HG03439 (cell line): ENCODE measurements around the gene ZFP14.
A peak's percentile ranks its signal among the peaks of the same experiment; 100 is the strongest.

Experiments used
- ATAC-seq: cut with Tn5 transposase; IDR thresholded peaks from one replicate; pipeline ENCODE4 v1.9.1; 2021; ENCODE audit warnings: mild to moderate bottlenecking, moderate library complexity; ENCODE audit not compliant: unreplicated experiment

ZFP14 gene

DNA sequence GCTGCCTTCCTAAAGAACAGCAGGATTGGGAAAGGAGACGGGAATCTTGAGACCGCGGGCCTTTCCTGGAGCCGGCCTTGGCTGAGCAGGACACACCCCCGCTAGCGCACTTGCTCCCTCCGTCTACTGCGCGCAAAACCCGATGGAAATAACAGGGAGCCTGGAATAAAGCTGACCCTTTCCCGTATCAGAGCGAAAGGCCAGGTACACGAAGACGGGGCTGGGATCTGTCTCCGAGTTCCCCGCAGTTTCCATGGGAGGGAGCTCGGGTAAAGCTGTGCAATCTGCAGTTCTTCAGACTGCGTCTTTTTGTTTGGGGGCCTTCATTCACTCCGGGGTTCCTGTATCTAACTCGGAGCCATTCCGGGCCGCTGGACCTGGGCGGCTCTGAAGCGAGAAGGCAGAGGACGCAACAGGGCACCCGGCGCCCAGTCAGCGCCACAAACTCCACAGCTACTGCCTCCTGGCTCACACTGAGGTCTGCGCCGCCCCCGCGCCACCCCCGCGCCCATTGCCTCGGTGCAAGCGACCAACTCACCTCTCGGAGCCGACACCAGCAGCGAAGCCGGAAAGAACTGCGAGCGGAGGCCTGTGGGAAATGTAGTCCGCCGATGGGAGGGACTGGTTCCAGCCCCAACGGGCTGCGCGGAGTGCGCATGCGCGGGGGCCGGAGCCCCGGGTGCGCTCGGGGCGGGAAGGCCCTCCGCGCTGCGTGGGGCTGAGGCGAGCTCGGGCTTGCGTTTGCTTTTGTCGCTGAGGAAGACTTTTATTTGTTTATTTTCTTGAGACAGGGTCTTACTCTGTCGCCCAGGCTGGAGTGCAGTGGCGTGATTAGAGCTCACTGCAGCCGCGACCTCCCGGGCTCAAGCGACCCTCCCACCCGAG is at the start of gene ZFP14:
Gene ZFP14, minus strand, starts transcription at position 577 of the 885 bp plus-strand sequence. CDS start 11,309 bp downstream, outside the sequence.
- peak; percentile 95 for ATAC-seq

DNA sequence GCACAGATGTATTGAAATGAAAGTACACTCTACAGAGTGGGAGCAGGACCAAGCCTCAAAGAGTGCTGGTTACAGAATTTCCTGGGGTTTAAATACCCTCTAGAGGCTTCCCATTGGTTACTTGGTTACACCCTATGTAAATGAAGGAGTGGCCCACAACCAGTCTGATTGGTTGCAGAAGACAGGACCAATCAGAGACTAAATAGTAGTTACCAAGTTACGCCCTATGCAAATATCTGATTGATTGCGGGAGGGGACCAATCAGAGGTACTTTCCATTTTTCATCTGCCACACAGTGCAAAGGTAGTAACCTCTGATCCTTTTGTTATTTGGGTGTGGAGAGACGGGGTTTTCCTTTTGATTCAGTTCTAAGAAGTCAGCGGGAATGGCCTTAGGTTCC is 44.9 kb upstream of the ZFP14 start:
- no peak for ATAC-seq

DNA sequence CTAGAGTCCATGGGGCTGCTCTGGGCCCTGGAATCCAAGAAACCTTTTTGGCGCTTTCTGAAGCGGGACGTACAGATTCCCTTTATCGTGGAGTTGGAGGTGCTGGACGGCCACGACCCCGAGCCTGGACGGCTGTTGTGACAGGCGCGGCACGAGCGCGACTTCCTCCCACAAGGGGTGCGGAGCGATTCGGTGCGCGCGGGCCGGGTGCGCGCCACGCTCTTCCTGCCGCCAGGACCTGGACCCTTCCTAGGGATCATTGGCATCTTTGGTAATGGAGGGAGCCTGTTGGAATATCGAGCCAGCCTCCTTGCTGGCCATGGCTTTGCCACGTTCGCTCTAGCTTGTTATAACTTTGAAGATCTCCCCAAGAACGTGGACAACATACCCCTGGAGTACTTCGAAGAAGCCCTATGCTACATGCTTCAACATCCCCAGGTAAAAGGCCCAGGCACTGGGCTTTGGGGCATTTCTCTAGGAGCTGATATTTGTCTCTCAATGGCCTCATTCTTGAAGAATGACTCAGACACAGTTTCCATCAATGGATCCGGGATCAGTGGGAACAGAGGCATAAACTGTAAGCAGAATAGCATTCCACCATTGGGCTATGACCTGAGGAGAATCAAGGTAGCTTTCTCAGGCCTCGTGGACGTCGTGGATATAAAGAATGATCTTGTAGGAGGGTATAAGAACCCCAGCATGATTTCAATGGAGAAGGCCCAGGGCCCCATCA is 42.9 kb upstream of the ZFP14 start:
- no peak for ATAC-seq

DNA sequence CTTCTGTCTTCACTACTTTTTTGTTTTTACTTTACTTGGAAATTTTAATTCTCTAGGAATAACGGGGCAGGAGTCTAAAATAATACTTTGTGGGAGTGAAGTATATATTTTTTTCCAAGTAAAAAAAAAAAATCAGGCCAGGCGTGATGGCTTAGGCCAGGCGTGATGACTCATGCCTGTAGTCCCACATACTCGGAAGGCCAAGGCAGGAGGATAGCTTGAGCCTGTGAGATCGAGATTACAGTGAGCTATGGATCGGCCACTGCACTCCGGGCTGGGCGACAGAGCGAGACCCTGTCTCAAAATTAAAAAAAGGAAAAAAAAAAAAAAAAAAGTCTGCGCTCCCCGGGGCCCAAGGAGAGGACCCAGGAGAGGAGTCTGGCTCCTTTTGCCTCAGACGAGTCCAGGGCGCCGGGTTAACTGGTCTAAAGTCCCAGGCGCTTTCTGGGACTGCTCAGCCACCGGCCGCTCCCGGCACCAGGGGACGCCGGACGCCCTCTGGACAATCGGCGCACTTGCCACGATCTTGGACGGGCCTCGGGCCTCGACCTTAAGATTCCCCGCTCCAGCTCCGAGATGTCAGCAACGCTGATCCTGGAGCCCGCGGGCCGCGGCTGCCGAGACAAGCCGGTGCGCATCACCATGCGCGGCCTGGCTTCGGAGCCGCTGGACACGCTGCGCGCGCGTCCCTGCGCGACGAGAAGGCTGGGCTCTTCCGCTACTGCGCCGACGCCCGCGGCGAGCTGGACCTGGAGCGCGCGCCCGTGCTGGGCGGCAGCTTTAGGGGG is 42.2 kb upstream of the ZFP14 start:
- no peak for ATAC-seq

DNA sequence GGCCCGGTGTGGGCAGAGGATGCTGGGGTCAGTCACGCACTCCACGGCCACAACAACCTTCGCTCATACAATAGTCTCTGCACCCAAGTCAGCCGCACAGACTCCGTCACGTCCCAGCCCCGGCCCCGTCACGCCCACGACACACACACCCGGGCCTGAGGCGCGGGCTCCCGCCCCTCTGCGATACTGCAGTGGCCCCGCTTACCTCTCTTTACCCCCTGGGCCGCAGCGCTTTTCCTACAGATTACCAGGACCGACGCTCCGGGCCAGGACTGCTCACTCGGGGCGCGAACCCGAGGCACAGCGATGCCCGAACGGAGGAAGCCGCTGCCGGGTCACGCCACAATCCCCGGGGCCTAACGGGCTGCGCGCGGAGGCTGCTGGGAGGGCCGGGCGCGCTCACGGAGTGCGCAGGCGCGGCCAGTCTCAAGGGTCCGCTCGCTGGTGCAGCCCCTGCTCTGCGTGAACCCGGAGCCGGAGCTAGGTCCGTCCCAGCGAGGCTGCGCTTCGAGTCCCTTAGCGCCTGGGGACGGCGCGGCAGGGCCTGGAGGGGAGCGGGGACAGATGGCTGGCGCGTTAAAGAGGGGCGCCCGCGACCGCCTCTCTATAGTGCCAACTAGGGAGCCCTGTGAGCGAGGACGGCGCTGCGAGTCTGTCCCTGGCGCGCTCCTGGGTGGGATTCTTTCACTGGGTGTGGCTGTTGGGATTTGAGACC is 39.4 kb upstream of the ZFP14 start, which contains the start of gene ZFP82:
Gene ZFP82, minus strand, starts transcription at position 358 of the 715 bp plus-strand sequence. CDS start 8,855 bp downstream, outside the sequence.
- ATAC-seq, result peak; percentile 91

DNA sequence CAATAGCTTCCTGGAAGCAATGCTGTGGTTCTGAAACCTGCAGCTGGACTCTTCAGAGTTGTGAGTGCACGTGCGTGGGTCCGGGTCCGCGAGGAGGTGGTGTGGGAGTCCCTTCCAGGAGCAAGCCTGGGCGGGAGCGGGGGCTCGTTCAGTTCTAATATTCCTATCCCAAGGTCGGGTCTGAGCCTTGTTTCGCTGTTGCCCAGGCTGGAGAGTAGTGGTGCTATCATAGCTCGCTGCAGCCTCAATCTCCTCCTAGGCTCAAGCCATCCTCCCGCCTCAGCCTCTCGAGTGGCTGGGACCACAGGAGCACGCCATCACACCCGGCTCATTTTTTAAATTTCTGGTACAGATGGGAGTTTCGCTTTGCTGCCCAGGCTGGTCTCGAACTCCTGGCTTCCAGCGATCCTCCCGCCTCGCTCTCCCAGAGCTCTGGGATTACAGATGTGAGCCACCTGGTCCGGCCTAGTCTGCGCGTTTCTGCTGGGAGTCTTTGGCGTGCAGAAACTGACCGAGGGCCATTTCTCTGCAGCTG is 38.8 kb upstream of the ZFP14 start:
- ATAC-seq, result no peak

DNA sequence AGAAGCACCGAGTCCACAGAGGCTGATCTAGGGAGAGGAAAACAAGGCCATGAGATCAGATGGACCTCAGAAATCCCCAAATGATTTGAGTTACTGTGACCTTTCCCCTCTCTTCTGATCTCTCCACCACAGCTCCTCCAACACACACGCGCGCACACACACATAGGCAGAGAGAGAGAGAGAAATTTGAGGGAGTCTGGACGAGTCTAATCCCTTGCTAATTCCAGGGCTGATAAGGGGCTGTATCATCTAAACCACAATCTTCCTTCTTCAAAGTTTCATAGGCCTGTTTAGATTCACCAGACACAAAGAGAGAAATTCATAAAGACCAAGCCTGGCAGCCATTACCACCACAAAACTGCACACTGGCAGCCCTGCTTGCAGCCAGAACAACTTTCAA is 30.8 kb upstream of the ZFP14 start:
- no peak for ATAC-seq

DNA sequence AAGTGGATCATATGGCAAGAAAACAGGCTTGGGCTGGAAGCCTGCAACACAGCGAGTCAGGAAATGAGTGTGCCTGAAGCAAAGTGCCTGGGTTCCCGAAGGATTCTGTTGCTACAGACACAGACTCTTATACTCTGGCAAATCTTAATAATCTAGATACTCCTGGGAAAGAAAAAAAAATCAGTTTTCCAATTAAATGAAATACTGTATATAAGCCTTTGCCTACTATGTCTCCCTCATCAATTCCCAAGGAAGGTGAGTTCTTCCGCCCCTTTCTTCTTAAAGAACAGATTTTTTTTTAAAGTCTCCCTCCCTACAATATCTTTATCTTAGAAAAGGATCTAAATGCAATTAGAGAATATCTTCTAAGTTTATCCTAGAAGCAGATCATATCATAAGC is 29.1 kb upstream of the ZFP14 start:
- ATAC-seq, result no peak

DNA sequence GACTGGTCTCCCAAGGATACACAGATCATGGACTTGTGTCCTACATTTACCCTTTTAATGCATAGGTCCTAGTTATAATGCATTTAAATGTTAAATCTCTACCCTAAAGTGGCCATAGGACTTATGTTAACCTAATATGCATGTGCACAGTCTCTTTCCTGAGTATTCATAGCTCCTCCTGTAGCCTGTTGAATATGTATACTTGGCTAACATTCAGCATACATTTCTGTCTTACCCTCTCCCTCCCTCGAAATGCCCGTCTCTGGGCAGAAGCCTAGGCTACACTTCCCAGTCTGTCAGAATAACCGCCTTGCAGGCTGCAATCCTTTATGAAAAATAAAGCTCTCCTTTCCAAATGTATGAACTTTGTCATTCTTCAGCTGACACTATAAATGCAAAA is 25.5 kb upstream of the ZFP14 start:
- ATAC-seq, result no peak

DNA sequence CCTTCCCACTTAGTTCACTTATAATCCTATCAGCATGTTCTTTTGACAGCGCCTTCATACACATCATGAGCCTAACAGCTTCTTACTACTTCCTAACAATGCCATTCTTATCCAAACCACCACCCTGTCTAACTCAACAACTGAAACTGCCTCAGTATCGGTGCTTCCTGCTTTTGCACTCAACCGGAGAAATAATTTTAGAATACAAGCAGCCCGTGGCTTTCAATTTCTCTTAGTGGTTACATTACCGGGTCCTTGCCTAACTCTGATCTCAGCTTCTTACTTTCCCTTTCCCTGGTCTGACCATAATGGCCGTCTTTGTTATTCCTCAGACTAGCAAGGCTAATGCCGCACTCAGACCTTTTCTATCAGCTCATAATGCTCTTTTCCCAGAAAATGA is 22.5 kb upstream of the ZFP14 start:
- no peak for ATAC-seq

DNA sequence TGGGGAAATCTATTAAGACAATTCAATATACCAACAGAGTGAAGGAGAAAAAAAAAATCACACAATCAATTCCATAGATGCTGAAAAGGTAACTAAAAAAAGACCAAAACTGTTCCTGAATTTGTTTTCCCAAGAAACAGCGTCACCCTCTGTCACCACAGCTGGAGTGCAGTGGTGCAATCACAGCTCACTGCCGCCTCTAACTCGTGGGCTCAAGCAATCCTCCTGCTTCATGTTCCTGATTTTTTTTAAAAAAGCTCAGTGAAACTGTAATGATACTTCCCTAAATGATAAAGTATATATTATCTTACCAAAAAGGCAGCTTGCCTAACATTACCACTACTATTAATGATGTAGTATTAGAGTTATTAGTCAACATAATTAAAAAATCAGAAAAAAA is 19.6 kb upstream of the ZFP14 start:
- ATAC-seq, result no peak

DNA sequence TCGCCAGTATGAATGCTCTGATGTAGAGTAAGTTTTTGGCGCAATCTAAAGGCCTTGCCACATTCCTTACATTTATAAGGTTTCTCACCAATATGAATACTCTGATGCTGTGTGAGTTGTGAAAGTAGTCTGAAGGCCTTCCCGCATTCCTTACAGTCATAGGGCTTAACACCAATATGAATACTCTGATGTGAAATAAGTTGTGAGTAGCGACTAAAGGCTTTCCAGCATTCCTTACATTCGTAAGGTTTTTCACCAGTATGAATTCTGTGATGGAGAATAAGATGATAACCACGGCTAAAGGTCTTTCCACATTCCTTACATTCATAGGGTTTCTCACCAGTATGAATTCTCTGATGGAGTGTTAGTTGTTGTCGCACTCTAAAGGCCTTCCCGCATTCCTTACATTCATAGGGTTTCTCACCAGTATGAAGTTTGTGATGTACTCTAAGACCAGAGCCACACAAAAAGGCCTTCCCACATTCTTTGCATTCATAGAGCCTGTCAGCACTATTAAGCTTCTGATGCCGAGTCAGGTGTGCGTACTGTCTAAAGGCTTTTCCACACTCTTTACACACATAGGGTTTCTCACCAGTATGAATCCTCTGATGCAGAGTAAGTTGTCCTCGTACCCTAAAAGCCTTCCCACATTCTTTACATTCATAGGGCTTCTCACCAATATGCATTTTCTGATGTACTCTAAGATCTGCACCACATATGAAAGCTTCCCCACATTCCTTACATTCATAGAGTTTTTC is 14.1 kb upstream of the ZFP14 start:
- no peak for ATAC-seq

DNA sequence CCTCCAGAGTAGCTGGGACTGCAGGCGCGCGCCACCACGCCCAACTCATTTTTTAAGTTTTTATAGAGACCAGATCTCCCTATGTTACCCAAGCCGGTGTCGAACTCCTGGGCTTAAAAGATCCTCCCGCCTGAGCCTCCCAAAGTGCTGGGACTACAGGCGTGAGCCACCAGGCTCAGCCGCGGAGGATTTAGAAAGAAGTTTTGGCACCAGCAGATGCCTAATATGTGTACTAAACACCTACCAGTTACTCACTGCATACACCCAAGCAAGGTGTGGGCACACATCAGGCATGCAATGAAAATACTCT is 464 bp upstream of the ZFP14 start:
- no peak for ATAC-seq

DNA sequence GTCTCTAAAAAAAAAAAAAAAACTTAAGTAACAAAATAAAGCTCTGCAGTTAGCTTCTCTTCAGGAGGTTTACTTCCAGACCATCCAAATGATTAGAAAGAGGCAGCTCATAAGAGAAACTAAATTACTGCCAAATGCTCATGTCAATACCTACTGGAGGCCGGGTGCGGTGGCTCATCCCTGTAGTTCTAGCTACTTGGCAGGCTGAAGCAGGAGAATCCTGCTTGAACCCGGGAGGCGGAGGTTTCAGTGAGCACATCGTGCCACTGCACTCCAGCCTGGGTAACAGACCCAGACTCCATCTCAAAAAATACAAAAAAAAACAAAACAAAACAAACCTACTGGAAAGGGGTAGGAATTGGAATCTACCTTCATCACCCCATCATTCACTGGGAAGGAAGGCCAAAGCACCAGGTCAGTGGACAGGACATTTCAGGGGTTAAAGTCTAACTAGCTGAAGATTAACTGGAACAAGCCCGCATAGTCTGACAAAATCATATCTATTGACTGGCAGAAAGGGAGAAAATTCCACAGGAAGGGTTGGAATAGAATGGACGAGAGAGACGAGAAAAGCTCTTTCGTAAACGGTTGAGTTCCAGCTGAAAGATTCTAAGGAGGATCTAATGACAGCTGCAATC is 1.3 kb downstream of the ZFP14 start:
- no peak for ATAC-seq

DNA sequence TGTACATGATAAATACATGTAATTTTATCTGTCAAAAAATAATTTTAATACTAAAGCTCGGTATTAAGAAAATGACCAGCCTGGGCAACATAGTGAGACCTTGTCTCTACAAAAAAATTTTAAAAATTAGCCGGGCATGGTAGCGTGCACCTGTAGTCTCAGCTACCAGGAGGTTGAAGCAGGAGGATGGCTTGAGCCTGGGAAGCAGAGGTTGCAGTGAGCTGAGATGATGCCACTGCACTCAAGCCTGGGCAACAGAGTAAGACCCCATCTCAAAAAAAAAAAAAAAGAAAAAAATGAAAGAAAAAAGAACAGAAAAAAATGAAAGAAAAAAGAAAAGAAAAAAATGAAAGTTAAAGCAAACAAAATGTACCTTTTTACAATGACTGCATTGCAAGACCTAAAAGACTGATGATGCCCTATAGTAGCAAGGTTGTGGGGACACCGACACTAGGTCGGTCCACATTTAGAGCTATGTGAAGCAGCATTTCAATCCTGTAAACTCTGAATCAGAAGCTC is 5.3 kb downstream of the ZFP14 start:
- no peak for ATAC-seq

DNA sequence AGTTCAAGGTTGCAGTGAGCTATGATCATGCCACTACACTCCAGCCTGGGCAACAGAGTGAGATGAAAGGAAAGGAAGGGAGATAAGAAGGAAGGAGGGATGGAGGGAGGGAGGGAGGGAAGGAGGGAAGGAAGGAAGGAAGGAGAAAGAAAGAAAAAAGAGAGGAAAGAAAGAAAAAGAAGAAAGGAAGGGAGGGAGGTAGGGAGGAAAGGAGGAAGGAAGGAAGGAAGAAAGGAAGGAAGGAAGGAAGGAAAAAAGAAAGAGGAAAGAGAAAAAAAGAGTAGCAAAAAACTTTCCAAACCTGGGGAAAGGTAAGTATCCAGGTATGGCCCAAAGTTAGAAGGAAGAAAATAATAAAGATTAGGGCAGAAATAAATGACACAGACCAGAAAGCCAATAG is 7.1 kb downstream of the ZFP14 start:
- no peak for ATAC-seq

DNA sequence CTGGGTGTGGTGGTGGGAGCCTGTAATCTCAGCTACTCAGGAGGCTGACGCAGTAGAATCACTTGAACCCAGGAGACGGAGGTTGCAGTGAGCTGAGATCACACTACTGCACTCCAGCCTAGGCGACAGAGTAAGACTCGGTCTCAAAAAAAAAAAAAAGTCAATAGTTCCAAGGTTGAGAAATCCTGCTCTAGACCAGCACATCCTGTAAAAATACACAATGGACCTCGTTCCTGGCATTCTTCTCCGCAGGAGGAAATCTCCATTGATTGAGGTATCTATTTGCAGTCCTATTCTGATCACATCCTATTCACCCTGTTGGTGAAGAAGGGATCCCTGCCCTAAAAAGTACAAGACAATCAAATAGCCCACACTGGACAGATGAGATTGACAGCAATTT is 15.2 kb downstream of the ZFP14 start:
- ATAC-seq, result no peak

DNA sequence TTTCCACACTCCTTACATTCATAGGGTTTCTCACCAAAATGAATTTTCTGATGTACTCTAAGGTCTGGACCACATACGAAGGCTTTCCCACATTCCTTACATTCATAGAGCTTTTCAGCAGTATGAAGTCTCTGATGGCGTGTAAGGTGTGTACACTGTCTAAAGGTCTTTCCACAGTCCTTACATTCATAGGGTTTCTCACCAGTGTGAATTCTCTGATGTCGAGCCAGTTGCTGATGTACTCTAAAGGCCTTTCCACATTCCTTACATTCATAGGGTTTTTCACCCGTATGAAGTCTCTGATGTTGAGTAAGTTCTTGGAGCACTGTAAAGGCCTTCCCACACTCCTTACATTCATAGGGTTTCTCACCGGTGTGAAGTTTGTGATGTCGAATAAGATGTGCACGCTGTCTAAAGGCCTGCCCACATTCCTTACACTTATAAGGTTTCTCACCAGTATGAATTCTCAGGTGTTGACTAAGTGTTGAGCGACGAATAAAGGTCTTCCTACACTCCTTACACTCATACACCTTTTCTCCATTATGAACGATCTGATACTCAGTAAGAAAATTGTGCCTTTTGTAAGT is 38.1 kb downstream of the ZFP14 start:
- no peak for ATAC-seq
